ENCODE results near the gene HS1BP3. TPM values are rescaled to one million over a fixed set of nuclear protein-coding genes. Genes with fewer than 3 reads are reported as not detected.
A peak's percentile ranks its signal among the peaks of the same experiment; 100 is the strongest.

HS1BP3 gene
- polyA plus RNA-seq, 2 of the 4 experiments (the other 2 are of a cell fraction) = 12.4 to 23.5 TPM

GRCh38 chr2:20582600-20583221 is 68.2 kb downstream of the HS1BP3 start:
- WGBS (ENCODE audit: missing lambda C conversion rate) = 78% methylated on average over 5 of the region's 5 CpGs
- FAIRE-seq = no peak
- no peak for DNase-seq (ENCODE audit: low read depth in 1 of 2, low spot score in 1 of 2)
- Histone ChIP-seq H3K4me2 (no peak overlapping the region), H3K9me3 (peaks cover 11% of the 10 kb centered on the region; the same call in 1 of the 3 replicates), H3K27ac (peak overlapping the region; percentile 70 to 90; a peak in 5 of 6 replicates), H3K4me1 (peaks cover 61% of the 10 kb centered on the region), H3K4me3 (no peak overlapping the region)
- CTCF ChIA-PET = interaction anchor here (0.7 to 1.8 kb wide), 5 partner anchors 9 to 139 kb away, joined by 3 to 5 read pairs (median 4); no protein-coding TSS in a partner anchor
- TF ChIP-seq HDAC2 (IDR thresholded peaks at IDR 0.05) (no peak), CHD2 (IDR thresholded peaks at IDR 0.05; ENCODE audit: low read length, partially characterized antibody) (no peak), RNF2 (IDR thresholded peaks at IDR 0.05; ENCODE audit: borderline replicate concordance, low read depth) (no peak), NPAS2 (CRISPR knock-in tag; IDR thresholded peaks at IDR 0.05; ENCODE audit: borderline replicate concordance) (no peak), RARB (CRISPR knock-in tag; IDR thresholded peaks at IDR 0.05) (no peak), E2F6 (IDR thresholded peaks at IDR 0.05; ENCODE audit: borderline replicate concordance, low read depth) (no peak), EHF (CRISPR knock-in tag; IDR thresholded peaks at IDR 0.05) (no peak), BCL3 (IDR thresholded peaks at IDR 0.05) (no peak), BHLHE40 (IDR thresholded peaks at IDR 0.05; ENCODE audit: low read depth, low read length) (no peak), CBX8 (IDR thresholded peaks at IDR 0.05) (no peak), SMC3 (IDR thresholded peaks at IDR 0.05) (no peak)
- ATAC-seq = no peak
- POLR2A ChIA-PET = interaction anchor here (2.4 kb wide), 1 partner anchor 136 kb away, joined by 13 read pairs; the partner anchor contains the start of gene RHOB

- H3K9me3 ChIP-seq = peaks cover 11% of the 10 kb centered on the region; the same call in 1 of the 3 replicates
- FAIRE-seq = no peak
- 79% methylated on average over 4 of the region's 4 CpGs for WGBS (ENCODE audit: missing lambda C conversion rate)
- H3K4me1 ChIP-seq = peaks cover 67% of the 10 kb centered on the region
- no peak overlapping the region for H3K4me2 ChIP-seq
- H3K4me3 ChIP-seq = no peak overlapping the region
- peak in 1 of 2 experiments; percentile 55 for DNase-seq (ENCODE audit: low read depth in 1 of 2, low spot score in 1 of 2)
- ChIA-PET POLR2A (interaction anchor here (2.4 to 4.4 kb wide), 2 partner anchors 133 to 134 kb away, joined by 13 to 38 read pairs; partner anchors contain the start of gene RHOB), CTCF (interaction anchor here (1.0 to 2.5 kb wide), 4 partner anchors 16 to 184 kb away, joined by 3 to 6 read pairs (median 4); no protein-coding TSS in a partner anchor)
- TF ChIP-seq HES2 (IDR thresholded peaks at IDR 0.05) = no peak
- no peak for TF ChIP-seq FOSL2 (IDR thresholded peaks at IDR 0.05)
- peak; percentile 22; the same call in 1 of the 2 replicates for TF ChIP-seq FOSL2 (CRISPR knock-in tag; IDR thresholded peaks at IDR 0.05)
- no peak for TF ChIP-seq CHD2 (IDR thresholded peaks at IDR 0.05; ENCODE audit: low read length, partially characterized antibody)
- no peak for TF ChIP-seq ZC3H11A (IDR thresholded peaks at IDR 0.05)
- TF ChIP-seq BCL3 (IDR thresholded peaks at IDR 0.05) = no peak
- peak; percentile 85 for TF ChIP-seq ZFP36 (IDR thresholded peaks at IDR 0.05; ENCODE audit: borderline replicate concordance, partially characterized antibody)
- H3K27ac ChIP-seq = peak overlapping the region; percentile 81 to 92; a peak in 5 of 6 replicates
- no peak for ATAC-seq
These were observed 70.0 kb downstream of the HS1BP3 start for GRCh38 chr2:20580690-20581437.

GRCh38 chr2:20579866-20580265 is 71.0 kb downstream of the HS1BP3 start:
- no peak for DNase-seq (ENCODE audit: low read depth in 1 of 2, low spot score in 1 of 2)
- ATAC-seq = no peak; a peak in 1 of 6 replicates
- FAIRE-seq = no peak
- 97% methylated on average over 1 of the region's 1 CpG for WGBS (ENCODE audit: missing lambda C conversion rate)
- Histone ChIP-seq H3K9me3 (peaks cover 11% of the 10 kb centered on the region; the same call in 1 of the 3 replicates), H3K4me1 (peaks cover 60% of the 10 kb centered on the region), H3K27ac (peak overlapping the region; percentile 81 to 92), H3K4me3 (no peak overlapping the region), H3K4me2 (peak overlapping the region; percentile 50; the same call in 2 of the 3 replicates)
- CTCF ChIA-PET = interaction anchor here (0.8 to 2.7 kb wide), 8 partner anchors 17 to 169 kb away, joined by 3 to 10 read pairs (median 4); no protein-coding TSS in a partner anchor
- TF ChIP-seq POLR2AphosphoS2 (conservative IDR thresholded peaks at IDR 0.05; ENCODE audit: low read length) = no peak
- no peak for TF ChIP-seq RAD21 (conservative IDR thresholded peaks at IDR 0.05 in 1 of 2, IDR thresholded peaks at IDR 0.05 in 1 of 2)
- TF ChIP-seq MAX (IDR thresholded peaks at IDR 0.05) = no peak
- TF ChIP-seq KDM1A (IDR thresholded peaks at IDR 0.05; ENCODE audit: low read depth) = no peak
- TF ChIP-seq MYC (IDR thresholded peaks at IDR 0.05; ENCODE audit: borderline replicate concordance, low read length) = no peak
- POLR2A ChIA-PET = interaction anchor here (0.5 to 4.4 kb wide), 4 partner anchors 38 to 1454 kb away, joined by 3 to 38 read pairs (median 6); partner anchors contain the start of gene RHOB

Measured in A549 (cell line).